DOHH2 (cell line): ENCODE data around the gene ZNF232.

Source experiments
- H3F3A ChIP-seq: fragments of 200-600 bp; sonication (generic), shearing (Covaris generic); 2 replicates; pipeline ENCODE4 v1.6.0; 2016; ENCODE audit warnings: antibody characterized with exemption, mild to moderate bottlenecking; ENCODE audit not compliant: control insufficient read depth, insufficient read depth
- H3K27ac ChIP-seq: fragments of 200-600 bp; sonication (generic); 2 replicates; pipeline ENCODE4 v1.5.1; 2014; ENCODE audit warnings: low read depth, mild to moderate bottlenecking, low read length, moderate library complexity
- H3K27me3 ChIP-seq: fragments of 200-600 bp; sonication (generic); 2 replicates; pipeline ENCODE4 v1.6.1; 2014; ENCODE audit warnings: mild to moderate bottlenecking, low read length, mixed read lengths; ENCODE audit not compliant: control insufficient read depth
- H3K36me3 ChIP-seq: fragments of 200-600 bp; sonication (generic); 2 replicates; pipeline ENCODE4 v1.6.1; 2014; ENCODE audit warnings: mild to moderate bottlenecking, low read length, moderate library complexity, mixed read lengths; ENCODE audit not compliant: control insufficient read depth
- H3K4me1 ChIP-seq: fragments of 200-600 bp; sonication (generic); 2 replicates; pipeline ENCODE4 v1.6.1; 2014; ENCODE audit warnings: mild to moderate bottlenecking, low read length, mixed read lengths; ENCODE audit not compliant: control insufficient read depth
- H3K4me2 ChIP-seq: fragments of 200-600 bp; sonication (generic); 2 replicates; pipeline ENCODE4 v1.6.0; 2014; ENCODE audit warnings: mild to moderate bottlenecking, low read length, moderate library complexity
- H3K4me3 ChIP-seq: fragments of 200-600 bp; sonication (generic); 2 replicates; pipeline ENCODE4 v1.5.1; 2014; ENCODE audit warnings: mild to moderate bottlenecking, low read length, mixed read lengths
- H3K79me2 ChIP-seq: fragments of 200-600 bp; sonication (generic); 2 replicates; pipeline ENCODE4 v1.6.1; 2014; ENCODE audit warnings: mild to moderate bottlenecking, low read length, mixed read lengths; ENCODE audit not compliant: control insufficient read depth
- H3K9me2 ChIP-seq: fragments of 200-600 bp; sonication (generic); replicated peaks from 2 replicates; pipeline ENCODE4 v1.6.1; 2014; ENCODE audit warnings: mild to moderate bottlenecking, low read length, mixed read lengths; ENCODE audit not compliant: control insufficient read depth
- H3K9me3 ChIP-seq: fragments of 200-600 bp; sonication (generic); 2 replicates; pipeline ENCODE4 v1.6.1; 2014; ENCODE audit warnings: antibody characterized with exemption, low read length, mixed read lengths; ENCODE audit not compliant: control insufficient read depth, insufficient read depth
- H4K20me1 ChIP-seq: fragments of 200-600 bp; sonication (generic); 2 replicates; pipeline ENCODE4 v1.6.0; 2014; ENCODE audit warnings: low read depth, mild to moderate bottlenecking, antibody characterized with exemption, low read length, moderate library complexity; ENCODE audit not compliant: control insufficient read depth, insufficient read depth
- CTCF ChIP-seq: fragments of 200-600 bp; sonication (generic); IDR thresholded peaks from one replicate; pipeline ENCODE4 v1.5.1; 2014; ENCODE audit warnings: antibody characterized with exemption, mild to moderate bottlenecking, low read depth, low read length; ENCODE audit not compliant: poor library complexity, severe bottlenecking
- EZH2phosphoT487 ChIP-seq: fragments of 200-600 bp; sonication (generic); IDR thresholded peaks from 2 replicates; pipeline ENCODE4 v1.6.1; 2017; ENCODE audit warnings: borderline replicate concordance, mild to moderate bottlenecking, antibody characterized with exemption, low read length, moderate library complexity, mixed read lengths

ZNF232 gene

GRCh38 chr17:5092218-5093010, 19.3 kb downstream of the ZNF232 start:
- Histone ChIP-seq H3K9me2 (no peaks in the 10 kb centered on the region), H3K36me3 (peaks cover 41% of the 10 kb centered on the region), H3K4me1 (no peaks in the 10 kb centered on the region), H3K9me3 (peaks cover 62% of the 10 kb centered on the region), H3K4me2 (no peak overlapping the region), H3K4me3 (no peak overlapping the region), H3F3A (no peaks in the 10 kb centered on the region), H3K27me3 (no peaks in the 10 kb centered on the region), H4K20me1 (no peaks in the 10 kb centered on the region), H3K27ac (no peak overlapping the region), H3K79me2 (no peaks in the 10 kb centered on the region)
- TF ChIP-seq CTCF (no peak), EZH2phosphoT487 (no peak)

DNA sequence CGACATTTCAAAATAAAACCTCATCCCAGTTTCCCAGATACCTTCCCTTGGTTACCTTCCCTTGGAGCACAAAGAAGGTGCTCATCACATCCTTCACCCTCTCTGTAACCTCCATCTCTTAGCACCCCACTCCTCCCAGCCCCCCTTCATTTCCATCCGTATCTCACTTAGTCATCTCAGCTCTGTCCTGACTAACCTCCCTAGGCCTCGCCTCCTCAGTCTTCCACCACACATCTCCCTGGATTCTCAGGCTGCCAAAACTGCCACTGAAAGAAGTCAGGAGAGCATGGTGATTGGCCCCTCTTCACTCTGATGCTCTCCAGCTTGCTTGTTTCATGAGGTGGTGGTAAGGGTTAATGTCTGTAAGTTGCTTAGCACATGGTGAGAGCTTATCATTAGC, 31.1 kb downstream of the ZNF232 start:
- peaks cover 6% of the 10 kb centered on the region; the same call in 1 of the 2 replicates for H3K79me2 ChIP-seq
- H3K4me1 ChIP-seq: peaks cover 18% of the 10 kb centered on the region
- peaks cover 5% of the 10 kb centered on the region for H3F3A ChIP-seq
- H3K4me3 ChIP-seq: no peak overlapping the region
- H3K36me3 ChIP-seq: no peaks in the 10 kb centered on the region
- H3K27me3 ChIP-seq: no peaks in the 10 kb centered on the region
- peaks cover 4% of the 10 kb centered on the region; the same call in 1 of the 2 replicates for H3K9me3 ChIP-seq
- no peaks in the 10 kb centered on the region for H3K9me2 ChIP-seq
- TF ChIP-seq EZH2phosphoT487: no peak
- TF ChIP-seq CTCF: no peak
- H3K4me2 ChIP-seq: no peak overlapping the region
- H4K20me1 ChIP-seq: no peaks in the 10 kb centered on the region
- no peak overlapping the region for H3K27ac ChIP-seq

GRCh38 chr17:5078106-5079028, 33.3 kb downstream of the ZNF232 start, which contains the start of gene ZFP3:
TSS of gene ZFP3 (plus strand) at chr17:5078467. CDS start at chr17:5091505, 13,038 bp downstream.
- H3K36me3 ChIP-seq: no peaks in the 10 kb centered on the region
- no peaks in the 10 kb centered on the region for H3K9me3 ChIP-seq
- H3F3A ChIP-seq: peaks cover 5% of the 10 kb centered on the region
- H3K79me2 ChIP-seq: peaks cover 6% of the 10 kb centered on the region; the same call in 1 of the 2 replicates
- peak within 1 kb of the TSS; percentile 89 for H3K4me2 ChIP-seq
- H3K4me1 ChIP-seq: peaks cover 18% of the 10 kb centered on the region
- H3K9me2 ChIP-seq: no peaks in the 10 kb centered on the region
- TF ChIP-seq EZH2phosphoT487: no peak
- TF ChIP-seq CTCF: peak; percentile 52
- peak within 1 kb of the TSS; percentile 38 for H3K27ac ChIP-seq
- H3K27me3 ChIP-seq: no peaks in the 10 kb centered on the region
- H3K4me3 ChIP-seq: peak within 1 kb of the TSS; percentile 74
- no peaks in the 10 kb centered on the region for H4K20me1 ChIP-seq
